K562 (cell line): ENCODE results near the gene CCDC92. TPM values are rescaled to one million over a fixed set of nuclear protein-coding genes. Genes with fewer than 3 reads are reported as not detected.

Experiments
- ATF4 ChIP-seq: fragments of 450-650 bp; formaldehyde crosslinking; IDR thresholded peaks from 2 replicates; pipeline ENCODE4 v1.4.0; 2022; ENCODE audit warnings: mild to moderate bottlenecking, moderate library complexity
- BRD4 ChIP-seq: fragments of 200-600 bp; sonication (generic); IDR thresholded peaks from 2 replicates; pipeline ENCODE4 v1.6.1; 2017; ENCODE audit warnings: inconsistent platforms
- CAMTA2 ChIP-seq: fragments of 250-450 bp; sonication (Bioruptor Pico); conservative IDR thresholded peaks from 2 replicates; pipeline ENCODE4 v1.5.1; 2022
- DLX4 ChIP-seq: fragments of 250-450 bp; sonication (Bioruptor Pico); IDR thresholded peaks from 2 replicates; pipeline ENCODE4 v1.6.1; 2021; ENCODE audit warnings: mild to moderate bottlenecking
- NCOA6 ChIP-seq: fragments of 450-650 bp; IDR thresholded peaks from 2 replicates; pipeline ENCODE4 v1.6.1; 2017; ENCODE audit warnings: mild to moderate bottlenecking
- NFYB ChIP-seq: IDR thresholded peaks from 2 replicates; pipeline ENCODE4 v1.6.1; 2011; ENCODE audit warnings: mild to moderate bottlenecking, moderate library complexity; ENCODE audit not compliant: insufficient read length; ENCODE audit errors: extremely low read depth
- POLR2G ChIP-seq: fragments of 200-400 bp; formaldehyde crosslinking; IDR thresholded peaks from 2 replicates; pipeline ENCODE4 v1.6.1; 2017; ENCODE audit warnings: low read depth, mild to moderate bottlenecking, antibody characterized with exemption, low read length, moderate library complexity
- RERE ChIP-seq: sonication (generic); formaldehyde crosslinking; IDR thresholded peaks from 2 replicates; pipeline ENCODE4 v1.8.0; 2023; ENCODE audit warnings: missing genetic modification reagents, mild to moderate bottlenecking, borderline replicate concordance
- RFX7 ChIP-seq: fragments of 250-450 bp; sonication (Bioruptor Pico); IDR thresholded peaks from 2 replicates; pipeline ENCODE4 v1.5.1; 2021; ENCODE audit warnings: mild to moderate bottlenecking
- SRSF9 ChIP-seq: fragments of 200-400 bp; formaldehyde crosslinking; IDR thresholded peaks from 2 replicates; pipeline ENCODE4 v1.6.1; 2017; ENCODE audit warnings: low read depth, low read length, borderline replicate concordance
- TCF15 ChIP-seq: fragments of 250-450 bp; sonication (Bioruptor Pico); IDR thresholded peaks from 2 replicates; pipeline ENCODE4 v1.8.0; 2022; ENCODE audit warnings: moderate library complexity, mild to moderate bottlenecking, inconsistent platforms
- XRCC5 ChIP-seq: fragments of 200-400 bp; formaldehyde crosslinking; IDR thresholded peaks from 2 replicates; pipeline ENCODE4 v1.6.1; 2017; ENCODE audit warnings: low read depth, mild to moderate bottlenecking, low read length
- ZFP30 ChIP-seq: fragments of 250-450 bp; sonication (Bioruptor Pico); IDR thresholded peaks from 2 replicates; pipeline ENCODE4 v1.8.0; 2022; ENCODE audit warnings: moderate library complexity, mild to moderate bottlenecking, inconsistent platforms, borderline replicate concordance
- ZFP36 ChIP-seq: fragments of 150-350 bp; IDR thresholded peaks from 2 replicates; pipeline ENCODE4 v1.6.1; 2018; ENCODE audit warnings: low read length, low read depth; ENCODE audit not compliant: partially characterized antibody
- ZNF140 ChIP-seq: fragments of 250-450 bp; sonication (Bioruptor Pico); IDR thresholded peaks from 2 replicates; pipeline ENCODE4 v1.8.0; 2021; ENCODE audit warnings: moderate library complexity, mild to moderate bottlenecking, inconsistent platforms
- ZNF589 ChIP-seq: fragments of 200-800 bp; sonication (Bioruptor generic); IDR thresholded peaks from 2 replicates; pipeline ENCODE4 v1.6.1; 2016; ENCODE audit warnings: low read depth, missing genetic modification characterization, missing compliant biosample characterization
- ZNF592 ChIP-seq: fragments of 450-650 bp; IDR thresholded peaks from 2 replicates; pipeline ENCODE4 v1.6.1; 2017; ENCODE audit warnings: antibody characterized with exemption, mild to moderate bottlenecking
- polyA plus RNA-seq, 8 experiments: library from polyadenylated mRNA; depleted of rRNA in 4 of 8; stranded (reverse) in 5 of 8; unstranded in 3 of 8; fragments of >200 nt; fragmentation: Nextera tagmentation in 2 of 8; fragmentation: Illumina TruSeq in 1 of 8; extraction: Ambion mirVana in 2 of 8; extraction: Trizol in 1 of 8; gene quantifications; 2 replicates each; pipeline versions ENCODE4 v1.2.1 to v1.2.3, GENCODE V29; 2011 to 2014; ENCODE audit warnings: inconsistent platforms in 1 of 8, missing spikeins in 1 of 8
- total RNA-seq, 7 experiments: library from RNA; depleted of rRNA in 6 of 7; stranded (reverse); fragments of >200 nt in 6 of 7; fragmentation: Illumina TruSeq in 2 of 7; extraction: Trizol in 2 of 7; gene quantifications; 2 replicates each; pipeline versions ENCODE4 v1.2.1 to v1.2.3, GENCODE V29; 2011 to 2021; ENCODE audit warnings: low replicate concordance in 1 of 7

CCDC92 gene
- total and polyA plus RNA-seq, 9 of the 15 experiments (the other 6 are each of a cell fraction or from before 2014, with no cell fraction given) = 0.27 to 5.9 (median 2.1) TPM

- 0 out of 2 replicates have a peak, but pooled peaks have one; percentile 21 for TF ChIP-seq ZNF592
- TF ChIP-seq ZNF140 (CRISPR knock-in tag) = no peak
- TF ChIP-seq ZFP36 = no peak
- no peak for TF ChIP-seq ATF4 (CRISPR knock-in tag)
- TF ChIP-seq BRD4 = no peak
- no peak for TF ChIP-seq NFYB
- TF ChIP-seq XRCC5 = no peak
- no peak for TF ChIP-seq SRSF9
- no peak for TF ChIP-seq TCF15
- TF ChIP-seq CAMTA2 (CRISPR knock-in tag) = no peak
- TF ChIP-seq DLX4 (CRISPR knock-in tag) = no peak
- TF ChIP-seq NCOA6 = no peak
- no peak for TF ChIP-seq ZFP30
- TF ChIP-seq POLR2G = no peak
- TF ChIP-seq RFX7 (CRISPR knock-in tag) = no peak
- no peak for TF ChIP-seq ZNF589
- TF ChIP-seq RERE = no peak
These were observed 5.5 kb downstream of the CCDC92 start (continued) for GRCh38 chr12:123967121-123967586.
